ENCODE measurements around the gene GNB1L. TPM values are rescaled to one million over a fixed set of nuclear protein-coding genes. Genes with fewer than 3 reads are reported as not detected.

The GNB1L gene
- total and polyA plus RNA-seq, 9 of the 15 experiments (the other 6 are each of a cell fraction or from before 2014, with no cell fraction given), result 0.56 to 50.5 (median 10.2) TPM

DNA sequence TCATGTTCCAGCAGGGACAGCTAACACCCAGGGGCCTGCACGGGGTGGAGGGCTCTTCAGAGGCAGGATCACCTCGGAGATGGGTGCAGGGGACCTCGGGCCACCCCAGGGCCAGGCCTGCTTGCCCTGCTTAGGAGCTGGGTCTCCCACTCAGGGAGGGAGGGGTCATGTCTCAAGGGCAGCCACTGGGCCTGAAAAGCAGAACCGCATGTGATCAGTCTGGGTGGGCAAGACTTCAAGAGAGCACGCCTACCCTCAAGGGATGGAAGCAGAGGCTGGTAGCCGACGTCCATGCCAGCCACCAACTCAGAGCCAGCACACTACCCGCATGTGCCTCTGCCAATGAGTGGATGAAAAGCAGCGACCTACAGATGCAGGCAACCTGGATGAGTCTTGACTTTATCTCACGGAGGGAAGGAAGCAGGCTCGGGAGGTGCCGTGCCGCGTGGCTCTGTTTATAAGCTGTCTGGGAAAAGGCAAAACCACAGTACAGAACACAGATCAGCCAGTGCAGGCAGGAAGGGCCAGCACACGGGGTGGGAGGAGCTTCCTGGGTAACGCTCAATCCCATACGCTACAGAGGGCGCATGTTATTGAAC, 78.1 kb downstream of the GNB1L start (continued):
- TF ChIP-seq YY1 (IDR thresholded peaks at IDR 0.05; ENCODE audit: borderline replicate concordance in 1 of 3, control insufficient read depth in 1 of 3, extremely low read depth in 1 of 3, insufficient read depth in 3 of 3, insufficient read length in 1 of 3, insufficient replicate concordance in 2 of 3, low read depth in 1 of 3, low read length in 2 of 3) (peak in 1 of 3 experiments; percentile 3), ZMIZ1 (IDR thresholded peaks at IDR 0.05; ENCODE audit: low read depth in 2 of 2, low read length in 2 of 2) (no peak), JUNB (CRISPR knock-in tag; conservative IDR thresholded peaks at IDR 0.05) (0 out of 2 replicates have a peak, but pooled peaks have one; percentile 6), TBL1XR1 (IDR thresholded peaks at IDR 0.05; ENCODE audit: low read length in 2 of 2) (peak in 1 of 2 experiments; percentile 74; a peak in 2 of 4 replicates), EHMT2 (IDR thresholded peaks at IDR 0.05) (no peak), ZNF140 (CRISPR knock-in tag; IDR thresholded peaks at IDR 0.05) (no peak), ZNF133 (CRISPR knock-in tag; IDR thresholded peaks at IDR 0.05) (peak; percentile 67; the same call in 1 of the 2 replicates), CAMTA2 (CRISPR knock-in tag; conservative IDR thresholded peaks at IDR 0.05) (0 out of 2 replicates have a peak, but pooled peaks have one; percentile 66)
- TF ChIP-seq, protein P1, sequence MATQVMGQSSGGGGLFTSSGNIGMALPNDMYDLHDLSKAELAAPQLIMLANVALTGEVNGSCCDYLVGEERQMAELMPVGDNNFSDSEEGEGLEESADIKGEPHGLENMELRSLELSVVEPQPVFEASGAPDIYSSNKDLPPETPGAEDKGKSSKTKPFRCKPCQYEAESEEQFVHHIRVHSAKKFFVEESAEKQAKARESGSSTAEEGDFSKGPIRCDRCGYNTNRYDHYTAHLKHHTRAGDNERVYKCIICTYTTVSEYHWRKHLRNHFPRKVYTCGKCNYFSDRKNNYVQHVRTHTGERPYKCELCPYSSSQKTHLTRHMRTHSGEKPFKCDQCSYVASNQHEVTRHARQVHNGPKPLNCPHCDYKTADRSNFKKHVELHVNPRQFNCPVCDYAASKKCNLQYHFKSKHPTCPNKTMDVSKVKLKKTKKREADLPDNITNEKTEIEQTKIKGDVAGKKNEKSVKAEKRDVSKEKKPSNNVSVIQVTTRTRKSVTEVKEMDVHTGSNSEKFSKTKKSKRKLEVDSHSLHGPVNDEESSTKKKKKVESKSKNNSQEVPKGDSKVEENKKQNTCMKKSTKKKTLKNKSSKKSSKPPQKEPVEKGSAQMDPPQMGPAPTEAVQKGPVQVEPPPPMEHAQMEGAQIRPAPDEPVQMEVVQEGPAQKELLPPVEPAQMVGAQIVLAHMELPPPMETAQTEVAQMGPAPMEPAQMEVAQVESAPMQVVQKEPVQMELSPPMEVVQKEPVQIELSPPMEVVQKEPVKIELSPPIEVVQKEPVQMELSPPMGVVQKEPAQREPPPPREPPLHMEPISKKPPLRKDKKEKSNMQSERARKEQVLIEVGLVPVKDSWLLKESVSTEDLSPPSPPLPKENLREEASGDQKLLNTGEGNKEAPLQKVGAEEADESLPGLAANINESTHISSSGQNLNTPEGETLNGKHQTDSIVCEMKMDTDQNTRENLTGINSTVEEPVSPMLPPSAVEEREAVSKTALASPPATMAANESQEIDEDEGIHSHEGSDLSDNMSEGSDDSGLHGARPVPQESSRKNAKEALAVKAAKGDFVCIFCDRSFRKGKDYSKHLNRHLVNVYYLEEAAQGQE (IDR thresholded peaks at IDR 0.05; ENCODE audit: borderline replicate concordance), result no peak
- TF ChIP-seq, protein P1 (CRISPR knock-in tag; IDR thresholded peaks at IDR 0.05; ENCODE audit: low read depth), result 0 out of 2 replicates have a peak, but pooled peaks have one; percentile 53
- TF ChIP-seq, protein P2, sequence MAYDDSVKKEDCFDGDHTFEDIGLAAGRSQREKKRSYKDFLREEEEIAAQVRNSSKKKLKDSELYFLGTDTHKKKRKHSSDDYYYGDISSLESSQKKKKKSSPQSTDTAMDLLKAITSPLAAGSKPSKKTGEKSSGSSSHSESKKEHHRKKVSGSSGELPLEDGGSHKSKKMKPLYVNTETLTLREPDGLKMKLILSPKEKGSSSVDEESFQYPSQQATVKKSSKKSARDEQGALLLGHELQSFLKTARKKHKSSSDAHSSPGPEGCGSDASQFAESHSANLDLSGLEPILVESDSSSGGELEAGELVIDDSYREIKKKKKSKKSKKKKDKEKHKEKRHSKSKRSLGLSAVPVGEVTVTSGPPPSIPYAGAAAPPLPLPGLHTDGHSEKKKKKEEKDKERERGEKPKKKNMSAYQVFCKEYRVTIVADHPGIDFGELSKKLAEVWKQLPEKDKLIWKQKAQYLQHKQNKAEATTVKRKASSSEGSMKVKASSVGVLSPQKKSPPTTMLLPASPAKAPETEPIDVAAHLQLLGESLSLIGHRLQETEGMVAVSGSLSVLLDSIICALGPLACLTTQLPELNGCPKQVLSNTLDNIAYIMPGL (CRISPR knock-in tag; IDR thresholded peaks at IDR 0.05), result 0 out of 2 replicates have a peak, but pooled peaks have one; percentile 58
